Left ventricle myocardium inferior (tissue), 1 donor: ENCODE data around the gene ARSG. TPM values are rescaled to one million over a fixed set of nuclear protein-coding genes. Genes with fewer than 3 reads are reported as not detected.

ENCODE experiments used
- DNase-seq: peaks from one replicate; pipeline ENCODE4 v3.0.0-alpha.2; 2020
- H3K27ac ChIP-seq: fragments of 200-600 bp; replicated peaks from 2 replicates; pipeline ENCODE4 v1.8.0; 2021
- H3K27me3 ChIP-seq: fragments of 200-600 bp; 2 replicates; pipeline ENCODE4 v1.8.0; 2021; ENCODE audit warnings: low read depth
- H3K36me3 ChIP-seq: fragments of 200-600 bp; 2 replicates; pipeline ENCODE4 v1.8.0; 2021
- H3K4me1 ChIP-seq: fragments of 200-600 bp; 2 replicates; pipeline ENCODE4 v1.8.0; 2021
- H3K4me3 ChIP-seq: fragments of 200-600 bp; 2 replicates; pipeline ENCODE4 v1.8.0; 2021; ENCODE audit warnings: mild to moderate bottlenecking, moderate library complexity
- H3K9me3 ChIP-seq: fragments of 200-600 bp; replicated peaks from 2 replicates; pipeline ENCODE4 v1.8.0; 2021
- CTCF ChIP-seq: fragments of 200-600 bp; IDR thresholded peaks from 2 replicates; pipeline ENCODE4 v1.8.0; 2021; ENCODE audit warnings: antibody characterized with exemption, mild to moderate bottlenecking, borderline replicate concordance
- intact Hi-C: fragments of 100-400 bp; cut with micrococcal nuclease; formaldehyde crosslinking; loops from one replicate; pipeline ENCODE4 v1.11.0; 2022
- total RNA-seq: library from RNA; stranded (reverse); fragmentation: NEBNext Ultra II Directional; extraction: Animal tissue kit (Norgen Biotek cat#: 25700); gene quantifications from one replicate; pipeline ENCODE4 v1.2.1, GENCODE V29; 2021
- donor health status: DM: no; HTN: yes; CAD: no; lungs with severe emphysema.

Gene ARSG
- total RNA-seq, 1 donor from 2014 or later, result 3.7 TPM

- no peak overlapping the region for H3K4me3 ChIP-seq
- H3K9me3 ChIP-seq, result no peaks in the 10 kb centered on the region
- H3K27me3 ChIP-seq, result no peaks in the 10 kb centered on the region
- TF ChIP-seq CTCF, result no peak
- intact Hi-C loops, result no loop called here
- no peaks in the 10 kb centered on the region for H3K4me1 ChIP-seq
- DNase-seq, result no peak
- no peaks in the 10 kb centered on the region for H3K36me3 ChIP-seq
- no peak overlapping the region for H3K27ac ChIP-seq
Observed at GRCh38 chr17:68344701-68345136, 53.4 kb downstream of the ARSG start.

GRCh38 chr17:68346448-68346847 is 55.2 kb downstream of the ARSG start:
- TF ChIP-seq CTCF, result no peak
- Histone ChIP-seq H3K9me3 (no peaks in the 10 kb centered on the region), H3K27ac (no peak overlapping the region), H3K4me1 (peaks cover under 1% of the 10 kb centered on the region), H3K36me3 (no peaks in the 10 kb centered on the region), H3K27me3 (no peaks in the 10 kb centered on the region), H3K4me3 (no peak overlapping the region)
- intact Hi-C loops, result no loop called here
- DNase-seq, result peak; percentile 21

GRCh38 chr17:68347380-68347779 is 56.1 kb downstream of the ARSG start:
- Histone ChIP-seq H3K27ac (no peak overlapping the region), H3K36me3 (no peaks in the 10 kb centered on the region), H3K4me3 (no peak overlapping the region), H3K4me1 (peaks cover 4% of the 10 kb centered on the region), H3K9me3 (no peaks in the 10 kb centered on the region), H3K27me3 (no peaks in the 10 kb centered on the region)
- intact Hi-C loops, result no loop called here
- no peak for TF ChIP-seq CTCF
- no peak for DNase-seq

GRCh38 chr17:68349157-68349556 is 57.9 kb downstream of the ARSG start:
- no peak for TF ChIP-seq CTCF
- no peaks in the 10 kb centered on the region for H3K9me3 ChIP-seq
- H3K4me3 ChIP-seq, result no peak overlapping the region
- H3K4me1 ChIP-seq, result peaks cover 4% of the 10 kb centered on the region
- no peaks in the 10 kb centered on the region for H3K36me3 ChIP-seq
- DNase-seq, result no peak
- H3K27me3 ChIP-seq, result no peaks in the 10 kb centered on the region
- H3K27ac ChIP-seq, result no peak overlapping the region
- intact Hi-C loops, result no loop called here

- intact Hi-C loops, result no loop called here
- DNase-seq, result peak; percentile 30
- peaks cover 4% of the 10 kb centered on the region for H3K4me1 ChIP-seq
Observed at GRCh38 chr17:68351395-68351794, 60.1 kb downstream of the ARSG start.

More at GRCh38 chr17:68351395-68351794, 60.1 kb downstream of the ARSG start:
- peak; percentile 58 for TF ChIP-seq CTCF
- Histone ChIP-seq H3K36me3 (no peaks in the 10 kb centered on the region), H3K27ac (no peak overlapping the region), H3K27me3 (no peaks in the 10 kb centered on the region), H3K4me3 (no peak overlapping the region), H3K9me3 (no peaks in the 10 kb centered on the region)
